DMS79 treated with DMSO at 0.1 percent for 48 hours (cell line): ENCODE data around the gene NRP2.

Experiments
- DNase-seq: peaks from one replicate; lab custom pipeline; 2025; lab: John Stamatoyannopoulos, UW

Gene NRP2

DNA sequence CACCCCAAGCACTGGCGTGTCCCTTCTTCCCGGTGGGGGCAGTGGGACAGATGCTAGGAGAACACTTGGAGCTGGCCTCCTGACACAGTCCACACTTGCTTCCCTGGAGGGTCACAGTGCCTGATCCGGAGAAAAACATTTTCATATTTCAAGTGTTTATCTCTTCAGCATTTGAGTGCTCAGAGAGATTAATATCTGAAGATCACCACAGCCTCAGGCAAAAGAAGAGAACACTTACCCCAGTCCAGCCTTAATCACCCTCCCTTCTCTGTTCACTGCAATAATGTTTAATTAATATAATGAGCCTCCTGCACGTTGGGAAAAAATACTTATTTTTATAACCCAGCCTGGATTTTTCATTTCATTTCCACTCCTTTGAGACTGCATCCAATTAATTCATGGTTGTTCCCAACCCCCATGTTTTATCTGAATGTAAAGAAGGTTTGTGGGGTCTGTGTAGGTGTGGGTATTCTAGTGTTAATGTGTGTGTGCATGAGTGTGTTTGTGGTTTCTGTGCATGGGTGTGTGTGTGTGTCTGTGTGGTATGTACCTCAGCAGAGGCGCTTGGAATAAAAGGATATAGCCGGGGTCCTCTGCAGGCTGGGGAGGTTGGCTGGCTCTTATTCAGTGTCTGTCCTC lies 72.1 kb downstream of the NRP2 start:
- DNase-seq = peak; percentile 73

DNA sequence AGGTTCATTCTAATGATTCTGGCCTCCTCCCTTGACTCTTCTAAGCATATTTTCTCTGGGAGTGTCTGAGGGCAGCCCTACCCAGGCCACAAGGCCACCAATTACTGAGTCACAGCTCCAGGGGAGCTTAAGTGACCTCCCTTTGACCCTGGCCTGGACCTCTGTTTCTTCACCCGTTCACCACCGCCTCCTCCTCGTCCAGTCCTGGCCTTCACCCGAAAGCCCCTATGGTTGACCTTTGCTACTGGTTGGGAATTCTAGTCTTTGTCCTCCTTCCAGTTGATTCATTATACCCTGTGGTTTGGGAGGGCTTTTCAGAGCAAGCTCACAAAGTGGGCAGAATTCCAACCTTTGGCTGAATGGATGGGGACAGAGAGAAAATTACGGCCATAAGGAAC lies 72.6 kb downstream of the NRP2 start:
- peak; percentile 65 for DNase-seq

DNA sequence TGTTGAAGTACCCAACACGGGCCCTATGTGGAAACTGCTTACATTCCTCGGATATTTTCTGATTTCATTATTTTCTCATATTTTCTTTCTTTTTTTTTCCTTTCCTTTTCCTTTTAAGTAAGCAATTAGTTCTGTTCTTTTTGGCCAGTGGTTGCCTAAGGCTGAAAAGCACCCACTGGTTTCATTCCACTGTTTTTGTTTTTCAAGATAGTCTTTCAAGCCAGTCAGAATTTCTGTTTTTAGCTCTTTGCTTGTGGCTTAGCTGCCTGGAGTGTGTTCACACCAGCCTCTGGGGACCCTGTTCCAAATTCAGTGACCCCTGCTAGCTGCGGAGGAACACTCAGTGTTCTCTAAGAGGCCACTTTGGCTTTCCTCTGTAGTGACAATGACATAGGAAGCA lies 73.6 kb downstream of the NRP2 start:
- no peak for DNase-seq

DNA sequence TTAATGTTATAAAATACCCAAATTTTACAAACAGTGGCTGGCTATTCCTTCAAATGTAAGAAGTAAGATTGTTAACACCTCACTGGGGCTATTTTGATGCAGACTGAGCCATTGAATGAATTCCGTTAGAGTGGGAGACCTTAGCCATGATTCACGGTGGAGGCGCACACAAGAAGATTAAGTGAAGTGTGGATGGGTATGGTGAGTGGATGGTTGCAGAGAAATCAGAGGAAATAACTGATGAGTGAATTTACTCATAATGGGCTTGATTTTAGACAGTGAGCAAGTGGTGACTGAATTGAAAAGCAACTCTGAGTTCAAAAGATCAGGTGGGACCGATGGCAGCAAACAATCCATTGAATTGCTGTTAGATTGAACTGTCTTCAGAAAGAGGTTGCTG lies 75.0 kb downstream of the NRP2 start:
- no peak for DNase-seq

DNA sequence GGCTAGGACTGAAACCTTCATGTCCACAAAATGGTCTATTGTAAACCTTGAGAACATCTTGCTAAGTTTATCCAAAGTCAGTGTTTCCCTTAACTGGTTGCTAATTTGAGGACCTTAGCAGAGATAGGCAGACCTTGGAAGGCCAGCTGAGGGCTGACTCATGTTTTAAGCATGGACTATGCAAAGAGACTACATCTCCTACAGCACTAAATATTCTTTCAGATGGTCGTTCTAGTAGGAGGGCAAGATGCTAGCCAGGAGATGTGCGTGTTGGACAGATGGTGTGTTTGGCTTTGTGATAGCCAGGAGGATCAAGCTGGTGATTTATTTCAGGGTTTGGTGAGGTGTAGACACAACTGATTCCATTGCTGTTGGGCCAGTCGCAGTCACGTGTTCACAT lies 75.8 kb downstream of the NRP2 start:
- DNase-seq = no peak

DNA sequence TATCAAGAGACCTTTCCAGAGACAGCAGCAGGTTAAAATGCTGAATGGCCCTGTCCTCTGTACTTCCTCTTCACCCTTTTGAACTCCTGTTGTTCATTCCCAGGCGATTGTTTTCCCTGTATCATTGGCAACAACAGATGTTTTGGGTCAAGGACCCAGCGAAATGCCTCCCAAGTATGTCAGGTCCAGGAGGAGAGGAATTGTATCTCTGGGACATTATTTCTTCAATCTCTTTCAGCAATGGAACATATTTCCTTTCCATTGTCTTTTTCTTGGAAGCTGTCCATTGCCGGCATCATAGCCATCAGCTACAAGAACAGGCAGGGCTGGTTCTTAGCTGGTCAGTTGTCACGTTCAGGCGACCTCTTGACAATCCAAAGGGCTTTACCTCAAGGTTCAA lies 76.2 kb downstream of the NRP2 start:
- DNase-seq = no peak

DNA sequence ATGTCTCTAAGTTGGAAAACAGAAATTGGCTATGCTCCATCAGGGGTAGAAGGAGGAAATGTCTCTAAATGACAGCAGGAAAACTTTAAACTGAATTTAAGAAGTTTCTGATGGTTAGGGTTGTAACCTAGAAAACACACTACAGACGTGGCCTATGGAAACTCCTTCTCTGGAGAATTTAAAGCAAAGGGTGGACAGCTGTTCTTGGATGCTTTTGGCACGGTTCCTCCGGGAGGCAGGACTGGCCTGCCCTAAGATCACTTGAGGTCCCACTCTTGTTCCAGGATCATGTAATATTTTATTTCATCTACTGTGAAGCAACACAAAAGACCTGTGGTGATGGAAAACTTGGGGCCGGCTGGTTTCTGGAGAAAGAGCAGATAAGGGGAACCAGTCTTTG lies 77.0 kb downstream of the NRP2 start:
- no peak for DNase-seq

DNA sequence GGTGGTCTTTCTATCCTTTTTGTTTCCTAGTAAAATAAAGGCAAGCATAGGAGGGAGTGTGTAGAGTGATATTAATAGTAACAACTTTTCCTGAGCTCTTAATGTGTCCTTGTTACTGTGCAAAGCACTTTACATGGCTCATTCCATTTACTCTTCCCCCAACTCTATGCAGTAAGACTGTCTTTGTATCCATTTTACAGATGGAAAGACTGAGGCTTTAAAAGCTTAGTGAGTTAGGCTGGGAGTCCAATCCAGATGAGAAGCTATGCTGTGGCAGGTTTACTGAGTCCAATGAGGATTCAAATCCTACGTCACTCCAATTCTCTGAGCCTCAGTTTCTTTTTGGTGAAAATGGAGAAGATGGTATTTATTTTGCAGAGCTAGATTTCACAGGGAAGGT lies 77.4 kb downstream of the NRP2 start:
- DNase-seq = no peak

DNA sequence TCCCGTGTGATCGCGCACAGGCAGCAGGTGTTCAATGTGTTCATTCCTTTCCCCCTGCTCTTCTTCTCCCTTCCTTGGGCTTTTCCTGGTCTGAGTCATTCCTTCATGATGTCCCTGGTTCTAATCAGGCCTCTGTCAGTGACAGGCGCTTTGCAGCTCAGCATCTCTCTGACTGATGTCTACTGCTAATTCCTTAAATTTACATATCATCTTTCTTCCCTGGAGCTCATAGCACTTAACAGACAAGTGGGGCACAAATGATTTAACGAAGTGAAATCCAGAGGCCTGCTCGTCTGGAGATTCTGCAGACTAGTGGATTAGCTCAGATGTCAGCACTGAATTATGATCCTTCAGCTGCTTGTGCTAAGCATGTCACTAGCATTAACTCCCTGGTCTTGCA lies 77.9 kb downstream of the NRP2 start:
- no peak for DNase-seq

DNA sequence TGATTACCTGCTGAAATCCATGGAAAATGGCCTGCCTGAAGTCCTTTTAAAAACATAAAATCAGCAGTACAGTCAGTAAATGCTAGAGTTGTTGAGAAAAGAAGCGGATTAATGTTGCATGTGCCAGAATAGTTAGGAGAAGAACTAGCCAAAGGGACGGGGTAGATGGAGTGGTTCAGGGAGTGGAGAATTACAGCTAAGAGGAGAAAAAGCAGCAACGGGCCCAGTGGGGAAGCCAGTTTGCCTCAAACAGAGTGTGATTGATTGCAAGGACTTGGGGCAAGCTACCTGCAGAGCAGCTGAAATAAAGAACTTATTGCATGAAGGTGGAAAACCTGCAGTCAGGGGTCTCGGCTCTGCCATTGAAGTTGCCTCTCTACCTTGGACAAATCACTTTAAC lies 79.1 kb downstream of the NRP2 start:
- DNase-seq = no peak

DNA sequence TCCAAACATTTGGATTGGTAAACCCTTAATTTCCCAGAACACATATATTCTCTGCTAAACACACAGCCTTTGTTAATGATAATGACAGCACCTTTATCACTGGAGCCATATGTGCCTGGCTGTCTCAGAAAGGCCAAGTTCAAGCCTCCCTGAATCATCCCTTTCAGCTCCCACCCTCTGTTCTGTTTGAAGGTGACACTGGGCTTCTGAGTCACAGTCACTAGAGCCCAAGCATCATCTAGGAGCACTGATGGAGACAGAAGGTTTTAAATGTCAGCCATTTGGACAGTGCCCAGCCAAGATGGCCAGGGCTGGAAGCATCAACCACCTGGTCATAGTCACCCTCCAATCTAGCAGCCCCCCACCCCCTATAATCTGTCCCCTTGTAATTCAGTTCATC lies 80.6 kb downstream of the NRP2 start:
- DNase-seq = no peak

DNA sequence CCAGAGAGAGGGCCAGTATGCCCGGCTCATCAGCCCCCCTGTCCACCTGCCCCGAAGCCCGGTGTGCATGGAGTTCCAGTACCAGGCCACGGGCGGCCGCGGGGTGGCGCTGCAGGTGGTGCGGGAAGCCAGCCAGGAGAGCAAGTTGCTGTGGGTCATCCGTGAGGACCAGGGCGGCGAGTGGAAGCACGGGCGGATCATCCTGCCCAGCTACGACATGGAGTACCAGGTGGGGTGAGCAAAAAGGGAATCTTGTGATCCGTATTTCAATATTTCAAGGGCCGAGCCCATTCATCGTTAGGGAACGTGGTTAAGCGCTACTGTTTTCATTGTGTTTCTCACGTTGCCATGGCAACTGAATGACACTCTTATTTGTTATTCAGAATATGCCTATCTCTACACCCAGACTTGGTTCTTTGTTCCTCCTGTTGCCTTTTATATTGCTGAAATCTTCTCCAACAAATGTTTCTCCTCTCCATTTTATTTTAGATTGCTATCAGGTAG lies 81.5 kb downstream of the NRP2 start:
- DNase-seq = no peak

DNA sequence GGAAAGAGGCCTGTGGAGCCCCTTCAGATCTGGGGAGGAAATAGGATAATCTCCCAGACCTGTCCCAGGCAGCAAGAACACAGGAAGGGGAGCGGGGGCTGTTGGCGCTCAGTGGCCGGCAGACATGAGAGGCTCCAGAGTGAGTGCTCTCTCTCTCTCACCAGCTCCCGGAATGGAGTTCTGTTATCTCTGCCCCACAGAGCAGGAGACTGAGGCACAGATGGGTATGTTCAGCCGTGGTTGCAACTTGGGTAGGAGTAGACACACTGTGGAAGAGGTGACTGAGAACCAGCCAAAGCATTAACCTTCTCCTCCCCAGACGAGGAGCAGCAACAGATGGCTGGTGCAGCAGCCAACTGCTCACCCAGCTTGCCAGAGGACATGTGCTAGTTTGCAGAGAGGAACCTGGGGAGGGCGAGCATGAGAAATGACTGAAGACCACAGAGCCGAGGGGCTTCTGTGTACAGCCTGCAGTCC lies 82.0 kb downstream of the NRP2 start:
- DNase-seq = no peak

DNA sequence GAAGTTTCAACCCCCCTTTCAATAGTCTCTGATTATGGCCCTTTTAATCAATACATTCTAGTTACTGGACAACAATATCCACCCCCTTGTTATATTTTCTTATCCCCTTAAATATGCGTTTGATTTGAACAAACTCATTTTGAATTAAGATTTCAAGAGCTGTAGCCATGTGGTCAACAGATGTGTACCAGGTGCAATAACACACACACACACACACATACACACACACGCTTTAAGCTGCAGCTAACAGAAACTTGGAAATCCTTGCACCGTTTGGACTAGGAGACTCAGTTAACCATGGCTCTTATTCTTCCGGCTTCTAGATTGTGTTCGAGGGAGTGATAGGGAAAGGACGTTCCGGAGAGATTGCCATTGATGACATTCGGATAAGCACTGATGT lies 82.8 kb downstream of the NRP2 start:
- DNase-seq = no peak

DNA sequence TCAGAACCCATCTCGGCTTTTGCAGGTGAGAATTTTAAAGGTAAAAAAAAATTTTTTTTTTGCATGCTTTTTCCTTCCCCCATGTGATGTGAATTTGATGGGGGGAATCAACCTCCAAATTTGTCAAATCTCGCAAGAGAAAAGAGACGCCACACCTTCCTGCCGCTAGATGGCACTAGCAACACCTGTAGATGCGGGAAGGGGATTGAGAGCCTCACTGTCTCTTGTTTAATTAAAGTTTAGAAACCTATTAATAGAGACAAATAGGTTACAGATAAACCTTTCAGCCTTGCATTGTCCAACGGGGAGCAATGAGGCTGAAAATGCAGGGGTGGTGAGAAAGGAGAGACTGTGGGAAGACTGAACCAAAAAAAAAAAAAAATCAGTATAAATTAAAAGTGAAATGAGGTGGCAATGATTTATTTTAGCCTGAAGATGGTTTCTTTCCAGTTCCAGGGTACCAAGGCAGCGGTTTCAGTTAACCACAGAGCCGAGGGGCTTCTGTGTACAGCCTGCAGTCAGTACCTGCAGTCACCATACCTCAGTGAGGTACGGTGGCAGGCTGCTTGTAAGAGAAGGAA lies 84.6 kb downstream of the NRP2 start:
- peak; percentile 69 for DNase-seq

DNA sequence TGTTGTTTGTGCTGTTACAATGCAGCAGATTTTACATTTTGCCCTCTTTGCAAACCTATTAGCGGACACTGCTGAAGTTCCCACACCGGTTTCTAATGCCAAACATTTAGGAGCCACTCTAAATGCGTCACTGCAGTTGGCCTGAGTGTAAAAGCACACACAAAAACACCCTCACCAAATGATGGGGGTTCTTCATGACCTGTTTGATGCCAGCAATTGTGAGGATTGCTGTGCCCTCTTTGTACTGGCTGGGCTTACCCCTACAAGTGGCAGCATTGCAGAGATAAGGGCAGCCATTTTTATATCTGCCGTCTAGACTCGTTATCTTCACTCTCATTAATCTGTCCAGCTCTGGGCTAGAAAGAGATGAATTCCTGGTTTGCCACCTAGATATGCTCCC lies 85.3 kb downstream of the NRP2 start:
- peak; percentile 79 for DNase-seq

DNA sequence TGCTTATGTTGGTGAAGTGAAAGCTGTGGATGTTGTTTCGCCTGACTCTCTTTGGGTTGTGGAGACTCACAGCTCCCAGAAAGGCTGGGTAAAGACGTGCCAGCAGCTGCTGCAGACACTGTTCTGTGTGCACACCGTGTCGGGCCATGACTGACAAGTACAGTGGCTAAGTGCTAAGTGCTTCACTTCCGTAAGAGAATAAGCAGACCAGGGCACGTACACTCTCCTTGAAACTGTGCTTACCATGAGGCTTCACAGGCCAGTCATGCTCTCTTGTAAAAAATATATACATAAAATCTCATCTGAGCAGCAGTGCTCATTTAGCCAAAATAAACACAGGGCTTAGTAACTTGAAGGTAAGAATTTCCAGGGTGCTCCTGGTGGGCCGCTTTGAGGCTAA lies 86.0 kb downstream of the NRP2 start:
- peak; percentile 98 for DNase-seq

DNA sequence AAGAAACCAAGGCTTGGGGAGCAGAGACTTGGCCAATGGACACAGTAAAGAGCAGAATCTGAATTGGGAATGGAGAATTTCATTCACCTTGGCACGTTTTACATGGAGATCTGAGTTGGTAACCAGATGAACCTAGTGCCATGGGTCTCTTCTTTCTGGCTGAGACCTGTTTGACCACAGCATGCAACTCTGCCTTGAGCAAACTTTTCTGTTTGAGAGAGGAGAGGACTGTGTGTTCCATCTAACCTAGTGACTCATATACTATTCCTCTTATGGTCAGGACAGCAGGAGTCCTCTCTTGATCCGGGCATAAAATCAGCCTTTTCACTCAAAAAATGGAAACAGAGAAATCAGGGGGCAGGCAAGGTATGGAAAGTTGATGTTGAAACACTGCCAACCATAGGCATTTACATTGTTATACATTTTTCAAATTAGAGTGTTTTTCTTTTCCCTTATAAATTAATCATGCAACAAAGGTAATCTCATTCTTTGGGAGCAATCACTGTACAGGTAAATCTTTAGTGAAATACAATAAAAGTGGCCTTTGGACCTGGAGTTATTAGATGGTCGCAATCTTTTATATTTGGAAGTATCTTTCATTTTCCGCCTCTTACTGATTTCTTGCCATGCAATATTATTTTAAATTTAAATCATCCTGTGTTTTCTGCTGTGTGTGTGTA lies 86.7 kb downstream of the NRP2 start:
- DNase-seq = no peak

DNA sequence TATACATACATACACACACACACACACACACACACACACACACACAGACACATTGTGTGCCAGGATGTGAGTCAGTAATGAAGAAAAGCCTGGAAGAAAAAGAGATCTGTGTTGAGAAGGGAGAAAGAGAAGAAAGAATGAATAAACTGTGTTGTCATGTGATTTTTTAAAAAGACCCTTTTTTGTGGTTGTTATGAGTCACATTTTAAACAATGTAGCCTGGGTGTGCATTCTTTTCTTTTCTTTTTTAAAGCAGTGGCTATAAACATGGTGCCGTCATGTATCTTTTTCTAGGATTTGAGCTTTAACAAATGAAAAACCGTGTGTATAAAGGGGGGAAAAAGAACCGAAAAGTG lies 87.2 kb downstream of the NRP2 start:
- no peak for DNase-seq

DNA sequence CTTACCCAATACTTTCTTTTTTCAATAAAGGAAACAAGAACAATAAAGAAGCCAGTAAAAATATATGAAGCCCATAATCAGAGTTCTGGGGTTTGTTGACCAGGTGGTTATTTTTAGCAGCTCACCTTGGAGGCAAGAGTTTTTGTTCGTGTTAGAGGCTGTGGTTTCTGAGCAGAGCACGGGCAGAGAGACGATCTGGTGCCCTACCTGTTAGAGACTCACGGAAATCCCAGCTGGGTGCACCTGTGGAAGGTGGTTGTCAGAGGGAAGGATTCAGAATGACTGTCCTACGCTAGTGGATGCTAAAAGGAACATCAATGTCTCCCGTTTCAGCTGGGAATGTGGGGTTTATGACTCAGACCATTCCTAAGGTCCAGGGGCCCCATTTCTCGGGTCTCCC lies 87.6 kb downstream of the NRP2 start:
- DNase-seq = peak; percentile 22

DNA sequence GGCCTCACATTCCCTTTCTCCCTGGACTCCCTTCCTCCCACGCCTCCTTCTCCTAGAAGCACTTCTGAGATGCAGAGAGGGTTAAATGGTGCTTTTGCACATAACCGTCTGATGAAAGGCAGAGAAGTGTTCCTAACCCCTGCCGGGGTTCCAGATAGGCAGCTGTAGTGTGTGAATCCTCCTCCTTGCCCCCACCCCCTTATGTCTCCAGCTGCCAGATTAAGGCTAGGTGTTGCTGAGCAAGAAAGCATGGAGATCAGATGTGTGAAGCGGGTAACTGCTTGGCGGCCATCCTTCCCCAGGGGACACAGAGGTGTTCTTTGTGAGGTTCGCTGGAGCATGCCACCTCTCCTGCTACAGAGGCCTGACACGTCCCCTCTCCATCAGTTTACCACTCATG lies 88.3 kb downstream of the NRP2 start:
- peak; percentile 34 for DNase-seq

DNA sequence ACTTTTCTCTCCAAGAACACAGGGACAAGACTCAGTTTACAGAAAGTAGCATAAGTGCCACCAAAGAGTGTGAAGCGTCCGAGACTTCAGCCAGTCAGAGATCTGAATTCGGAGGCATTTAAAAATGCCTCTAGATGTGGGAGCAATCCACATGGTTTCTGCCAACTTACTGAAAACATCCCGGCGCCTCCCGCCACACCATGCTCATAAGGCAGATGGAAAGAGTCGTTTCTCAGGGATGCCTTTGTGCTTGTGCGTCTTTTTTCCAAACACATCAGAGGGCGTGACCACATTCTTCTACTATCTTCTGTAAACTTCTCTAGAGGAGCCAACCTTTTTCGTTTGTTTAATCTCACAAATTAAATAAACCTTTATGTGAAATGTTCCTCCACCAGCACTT lies 88.7 kb downstream of the NRP2 start:
- DNase-seq = no peak

DNA sequence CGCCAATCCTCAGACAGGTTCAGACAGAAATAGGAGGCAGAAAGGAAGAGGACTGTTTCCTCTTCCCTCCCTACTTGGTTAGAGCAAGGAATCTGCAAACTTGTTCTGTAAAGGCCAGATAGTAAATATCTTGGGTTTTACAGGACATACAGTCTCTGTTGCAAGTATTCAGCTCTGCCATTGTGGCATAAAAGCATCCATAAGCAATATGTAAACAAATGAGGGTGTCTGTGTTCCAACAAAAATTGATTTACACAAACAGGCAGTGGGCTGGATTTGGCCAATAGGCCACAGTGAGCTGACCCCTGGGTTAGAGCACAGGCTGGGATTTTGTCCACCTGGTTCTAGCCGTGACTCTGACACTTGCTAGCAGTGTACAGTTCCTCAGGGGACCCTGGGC lies 89.4 kb downstream of the NRP2 start:
- no peak for DNase-seq

DNA sequence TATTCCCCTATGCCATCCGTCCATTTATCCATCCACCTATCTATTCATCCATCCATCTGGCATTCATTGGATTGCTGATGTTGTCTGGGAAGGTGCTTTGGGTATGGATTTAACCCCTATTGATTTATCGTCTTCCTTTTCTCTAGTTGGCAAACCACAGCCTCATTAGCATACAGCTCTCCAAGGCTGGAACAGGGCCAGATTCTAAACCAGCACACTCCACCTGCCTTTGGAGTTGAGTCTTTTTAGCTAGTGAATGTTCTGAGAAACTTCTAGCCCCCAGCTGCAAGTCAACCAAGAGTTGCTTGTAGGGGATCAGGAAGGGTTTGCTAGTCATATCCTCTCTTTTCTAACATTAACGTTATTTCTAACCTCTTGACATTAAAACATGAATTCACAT lies 90.7 kb downstream of the NRP2 start:
- peak; percentile 91 for DNase-seq
